ENCODE data around the gene VAPB.

Gene VAPB

GRCh38 chr20:58438970-58439808 is 50.2 kb downstream of the VAPB start:
- no peak overlapping the region for H3K27ac ChIP-seq
- TF ChIP-seq CTCF (conservative IDR thresholded peaks at IDR 0.05): no peak

- no peak overlapping the region for H3K27ac ChIP-seq
- TF ChIP-seq CTCF (conservative IDR thresholded peaks at IDR 0.05): no peak
Measured at GRCh38 chr20:58440021-58440767, 51.2 kb downstream of the VAPB start.

GRCh38 chr20:58441723-58442122 is 52.7 kb downstream of the VAPB start:
- TF ChIP-seq CTCF (conservative IDR thresholded peaks at IDR 0.05): no peak
- no peak overlapping the region for H3K27ac ChIP-seq

- peak overlapping the region; percentile 70 for H3K27ac ChIP-seq
- TF ChIP-seq CTCF (conservative IDR thresholded peaks at IDR 0.05): no peak
Measured at GRCh38 chr20:58444746-58445255, 55.8 kb downstream of the VAPB start.

- TF ChIP-seq CTCF (conservative IDR thresholded peaks at IDR 0.05): no peak
- peak overlapping the region; percentile 70 for H3K27ac ChIP-seq
Measured at GRCh38 chr20:58446264-58446959, 57.4 kb downstream of the VAPB start.

- TF ChIP-seq CTCF (conservative IDR thresholded peaks at IDR 0.05): no peak
- H3K27ac ChIP-seq: peak overlapping the region; percentile 70
Measured at GRCh38 chr20:58446960-58447265, 57.9 kb downstream of the VAPB start.
